PC-9 (cell line): ENCODE data around the gene ANXA7.

Experiments used
- EZH2 ChIP-seq: fragments of 200-600 bp; sonication (generic); IDR thresholded peaks from 2 replicates; pipeline ENCODE4 v1.8.0; 2017; ENCODE audit warnings: antibody characterized with exemption, low read depth
- TF ChIP-seq, protein P1 (sequence below): fragments of 200-600 bp; sonication (generic); conservative IDR thresholded peaks from 2 replicates; pipeline ENCODE4 v1.6.1; 2017; ENCODE audit warnings: mixed run types, antibody characterized with exemption, mild to moderate bottlenecking, moderate library complexity

GRCh38 chr10:73439605-73440312 is 25.9 kb upstream of the ANXA7 start:
- TF ChIP-seq, protein P1, sequence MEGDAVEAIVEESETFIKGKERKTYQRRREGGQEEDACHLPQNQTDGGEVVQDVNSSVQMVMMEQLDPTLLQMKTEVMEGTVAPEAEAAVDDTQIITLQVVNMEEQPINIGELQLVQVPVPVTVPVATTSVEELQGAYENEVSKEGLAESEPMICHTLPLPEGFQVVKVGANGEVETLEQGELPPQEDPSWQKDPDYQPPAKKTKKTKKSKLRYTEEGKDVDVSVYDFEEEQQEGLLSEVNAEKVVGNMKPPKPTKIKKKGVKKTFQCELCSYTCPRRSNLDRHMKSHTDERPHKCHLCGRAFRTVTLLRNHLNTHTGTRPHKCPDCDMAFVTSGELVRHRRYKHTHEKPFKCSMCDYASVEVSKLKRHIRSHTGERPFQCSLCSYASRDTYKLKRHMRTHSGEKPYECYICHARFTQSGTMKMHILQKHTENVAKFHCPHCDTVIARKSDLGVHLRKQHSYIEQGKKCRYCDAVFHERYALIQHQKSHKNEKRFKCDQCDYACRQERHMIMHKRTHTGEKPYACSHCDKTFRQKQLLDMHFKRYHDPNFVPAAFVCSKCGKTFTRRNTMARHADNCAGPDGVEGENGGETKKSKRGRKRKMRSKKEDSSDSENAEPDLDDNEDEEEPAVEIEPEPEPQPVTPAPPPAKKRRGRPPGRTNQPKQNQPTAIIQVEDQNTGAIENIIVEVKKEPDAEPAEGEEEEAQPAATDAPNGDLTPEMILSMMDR = no peak
- TF ChIP-seq EZH2 = no peak
